ENCODE results near the gene B9D1.

DNA sequence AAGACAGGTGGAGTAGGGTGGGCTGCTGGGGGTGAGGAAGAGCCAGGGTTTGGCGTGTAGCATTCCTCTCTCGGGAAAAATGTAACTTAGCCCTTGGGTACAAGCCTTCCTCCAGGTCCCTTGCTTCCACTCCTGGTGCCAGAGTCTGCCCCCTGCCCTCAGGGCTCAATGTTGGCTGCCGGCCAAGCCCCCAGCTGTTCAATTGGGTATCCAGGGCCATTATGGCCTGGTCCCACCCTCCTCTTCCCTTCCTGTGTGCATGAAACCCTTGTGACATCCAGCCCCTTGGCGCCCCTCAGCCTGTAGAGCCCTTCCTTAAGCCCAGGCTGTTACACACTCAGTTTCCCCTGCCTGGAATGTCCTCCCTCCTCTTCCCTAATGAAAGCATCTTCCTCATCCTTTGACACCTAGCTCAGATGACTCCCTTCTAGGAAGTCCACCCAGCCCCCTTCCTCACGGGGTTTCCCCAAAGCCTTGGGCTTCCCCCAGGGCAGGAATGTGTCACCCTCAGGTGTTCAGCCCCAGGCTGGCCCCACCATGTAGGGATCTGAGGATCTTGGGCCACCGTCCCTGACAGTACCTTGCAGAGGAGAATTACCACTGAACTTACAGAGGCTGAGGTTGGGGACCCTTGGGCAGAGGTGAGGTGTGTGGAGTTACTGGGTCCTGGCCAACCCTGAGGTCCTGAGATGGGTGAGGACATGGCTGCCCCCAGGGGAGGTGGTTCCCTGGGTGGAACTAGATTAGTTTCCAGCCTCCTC, 30.0 kb downstream of the B9D1 start:
- TF ChIP-seq, protein P1, sequence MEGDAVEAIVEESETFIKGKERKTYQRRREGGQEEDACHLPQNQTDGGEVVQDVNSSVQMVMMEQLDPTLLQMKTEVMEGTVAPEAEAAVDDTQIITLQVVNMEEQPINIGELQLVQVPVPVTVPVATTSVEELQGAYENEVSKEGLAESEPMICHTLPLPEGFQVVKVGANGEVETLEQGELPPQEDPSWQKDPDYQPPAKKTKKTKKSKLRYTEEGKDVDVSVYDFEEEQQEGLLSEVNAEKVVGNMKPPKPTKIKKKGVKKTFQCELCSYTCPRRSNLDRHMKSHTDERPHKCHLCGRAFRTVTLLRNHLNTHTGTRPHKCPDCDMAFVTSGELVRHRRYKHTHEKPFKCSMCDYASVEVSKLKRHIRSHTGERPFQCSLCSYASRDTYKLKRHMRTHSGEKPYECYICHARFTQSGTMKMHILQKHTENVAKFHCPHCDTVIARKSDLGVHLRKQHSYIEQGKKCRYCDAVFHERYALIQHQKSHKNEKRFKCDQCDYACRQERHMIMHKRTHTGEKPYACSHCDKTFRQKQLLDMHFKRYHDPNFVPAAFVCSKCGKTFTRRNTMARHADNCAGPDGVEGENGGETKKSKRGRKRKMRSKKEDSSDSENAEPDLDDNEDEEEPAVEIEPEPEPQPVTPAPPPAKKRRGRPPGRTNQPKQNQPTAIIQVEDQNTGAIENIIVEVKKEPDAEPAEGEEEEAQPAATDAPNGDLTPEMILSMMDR (IDR thresholded peaks at IDR 0.05), result no peak
- TF ChIP-seq POLR2AphosphoS5 (IDR thresholded peaks at IDR 0.05) (no peak), EP300 (IDR thresholded peaks at IDR 0.05) (no peak)

All from sigmoid colon (tissue), 4 donors.